Spinal cord (tissue), 10 donors: ENCODE measurements around the gene MKS1. TPM values are rescaled to one million over a fixed set of nuclear protein-coding genes. Genes with fewer than 3 reads are reported as not detected.

Source experiments
- DNase-seq, 6 donors: peaks; one replicate each; pipeline versions ENCODE4 v3.0.0 to v3.0.0-alpha.2; 2013 to 2015; ENCODE audit warnings: low spot score in 6 of 6, low read depth in 4 of 6
- H3K27ac ChIP-seq: one replicate; pipeline ENCODE4 v1.5.1; 2013; ENCODE audit warnings: low read depth, low read length, control low read depth
- H3K27me3 ChIP-seq: one replicate; pipeline ENCODE4 v1.6.1; 2013; ENCODE audit warnings: low read length; ENCODE audit not compliant: control insufficient read depth, insufficient read depth
- H3K36me3 ChIP-seq: one replicate; pipeline ENCODE4 v1.6.1; 2013; ENCODE audit warnings: low read length; ENCODE audit not compliant: control insufficient read depth, insufficient read depth
- H3K4me1 ChIP-seq: one replicate; pipeline ENCODE4 v1.6.1; 2013; ENCODE audit warnings: low read length; ENCODE audit not compliant: control insufficient read depth, insufficient read depth
- H3K4me3 ChIP-seq: one replicate; pipeline ENCODE4 v1.5.1; 2013; ENCODE audit warnings: low read depth, low read length, control low read depth
- H3K9me3 ChIP-seq: one replicate; pipeline ENCODE4 v1.6.1; 2013; ENCODE audit warnings: low read length; ENCODE audit not compliant: control insufficient read depth, insufficient read depth
- WGBS: methylation state at CpG from one replicate; pipeline ENCODE4 v1.1.5; 2013; ENCODE audit warnings: missing lambda C conversion rate; ENCODE audit not compliant: insufficient coverage; 5-methylcytosine and 5-hydroxymethylcytosine counted together
- long read RNA-seq, 4 donors: transcript quantifications; one replicate each; lab custom pipeline, GENCODE V29; 2026
- polyA plus RNA-seq, 2 donors: library from polyadenylated mRNA; unstranded; fragments of 120-200 nt; gene quantifications; one replicate each; pipeline ENCODE4 v1.2.1, GENCODE V29; 2013; ENCODE audit not compliant: insufficient read length in 2 of 2
- total RNA-seq, 2 donors: library from RNA; depleted of rRNA in 1 of 2; stranded (reverse); fragments of 120-200 nt in 1 of 2; fragments of >200 nt in 1 of 2; gene quantifications; one replicate each; pipeline versions ENCODE4 v1.2.3 to v1.2.4, GENCODE V29; 2013 to 2014
- donor health status: healthy.

The MKS1 gene
- total RNA-seq (10 to 100 TPM; 15.8 to 23.7 TPM), polyA plus RNA-seq (10 to 100 TPM; 26.7 to 29.0 TPM)
- long read RNA-seq, donor 1, partial matches to known transcripts = 0 of 4 reads
- long read RNA-seq, donor 1, other reads (novel, unspliced or antisense) = 0 of 4 reads
- long read RNA-seq, donor 2, partial matches to known transcripts = 0 of 1 reads
- long read RNA-seq, donor 2, other reads (novel, unspliced or antisense) = 0 of 1 reads
- long read RNA-seq, donor 3, partial matches to known transcripts = 0 of 2 reads
- long read RNA-seq, donor 3, other reads (novel, unspliced or antisense) = 0 of 2 reads
- long read RNA-seq, donor 4, partial matches to known transcripts = 0 of 5 reads
- long read RNA-seq, donor 4, other reads (novel, unspliced or antisense) = 0 of 5 reads

DNA sequence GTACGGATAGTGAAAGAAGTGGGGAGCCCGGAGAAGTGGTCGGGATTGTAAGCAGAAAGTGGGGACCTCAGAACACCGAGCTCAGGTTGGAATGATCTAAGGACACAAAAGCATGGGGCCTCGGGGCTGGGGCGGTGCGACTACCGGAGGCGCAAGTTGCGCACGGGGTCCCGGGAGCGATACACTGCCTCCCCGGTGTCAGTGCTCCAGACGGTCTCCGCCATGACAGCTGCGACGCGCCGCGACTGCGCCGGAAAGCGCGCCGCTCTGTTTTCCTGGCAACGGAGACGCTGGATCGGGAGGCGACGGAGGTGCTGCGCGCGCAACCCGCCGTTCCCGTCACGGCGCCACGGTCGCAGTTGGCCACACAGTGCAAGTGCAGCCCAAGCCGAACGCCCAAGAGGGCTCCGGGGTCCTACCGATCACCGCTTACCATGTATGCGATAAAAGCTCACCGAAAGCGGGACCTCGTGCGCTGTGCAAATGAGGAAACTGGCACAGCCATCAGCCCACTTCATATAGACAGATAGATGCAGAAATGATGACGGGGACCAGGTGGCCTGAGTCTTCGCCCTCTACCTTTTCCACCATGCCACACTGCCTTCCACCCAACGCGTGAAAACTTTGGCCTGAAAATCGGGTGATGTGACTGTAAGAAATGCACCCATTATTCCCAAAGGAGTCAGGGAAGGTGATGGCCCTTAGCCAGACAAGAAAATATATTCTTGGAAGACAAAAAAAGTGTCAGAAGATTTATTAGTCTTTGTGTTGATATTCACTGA is at the start of gene MKS1:
MKS1 (minus strand) TSS at position 249 of the 782 bp plus-strand sequence; CDS start at position 224, 25 bp downstream.
- Histone ChIP-seq H3K4me3 (peak within 1 kb of the TSS; percentile 90), H3K9me3 (no peaks in the 10 kb centered on the region), H3K27ac (peak within 1 kb of the TSS; percentile 63), H3K4me1 (peaks cover 9% of the 10 kb centered on the region), H3K36me3 (peaks cover 11% of the 10 kb centered on the region), H3K27me3 (no peaks in the 10 kb centered on the region)
- whole genome bisulfite sequencing = under 1% methylated on average over 45 of the region's 56 CpGs
- DNase-seq = peak; percentile 86 to 98 (median 90)

DNA sequence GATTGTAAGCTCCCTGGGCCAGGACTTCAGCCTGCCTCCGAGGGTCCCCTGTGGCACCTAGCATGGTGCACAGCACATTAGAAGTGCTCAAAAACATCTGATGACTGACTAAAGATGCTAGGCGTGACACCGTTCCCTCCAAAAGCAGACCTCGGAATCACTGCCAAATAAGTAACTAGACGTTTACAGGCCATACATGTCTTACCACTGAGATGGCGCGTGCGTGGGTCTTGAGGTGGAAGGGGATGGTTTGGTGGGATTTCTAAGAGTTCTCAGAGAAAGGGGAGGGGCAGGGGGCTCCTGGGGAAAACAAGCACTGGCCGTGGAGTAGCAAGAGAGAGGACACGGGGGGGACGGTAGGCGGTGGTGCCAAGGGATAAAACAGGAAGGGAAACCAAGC is 49.3 kb upstream of the MKS1 start:
- Histone ChIP-seq H3K4me1 (no peaks in the 10 kb centered on the region), H3K9me3 (no peaks in the 10 kb centered on the region), H3K4me3 (no peak overlapping the region), H3K27me3 (peaks cover 10% of the 10 kb centered on the region), H3K36me3 (no peaks in the 10 kb centered on the region), H3K27ac (no peak overlapping the region)
- WGBS = 91% methylated on average over 8 of the region's 12 CpGs
- no peak for DNase-seq

- Histone ChIP-seq H3K27ac (no peak overlapping the region), H3K36me3 (no peaks in the 10 kb centered on the region), H3K4me1 (no peaks in the 10 kb centered on the region), H3K27me3 (peaks cover 10% of the 10 kb centered on the region), H3K4me3 (no peak overlapping the region), H3K9me3 (no peaks in the 10 kb centered on the region)
- DNase-seq = no peak
- 90% methylated on average over 21 of the region's 22 CpGs for WGBS
These were observed 48.6 kb upstream of the MKS1 start for GRCh38 chr17:58267347-58268324.

DNA sequence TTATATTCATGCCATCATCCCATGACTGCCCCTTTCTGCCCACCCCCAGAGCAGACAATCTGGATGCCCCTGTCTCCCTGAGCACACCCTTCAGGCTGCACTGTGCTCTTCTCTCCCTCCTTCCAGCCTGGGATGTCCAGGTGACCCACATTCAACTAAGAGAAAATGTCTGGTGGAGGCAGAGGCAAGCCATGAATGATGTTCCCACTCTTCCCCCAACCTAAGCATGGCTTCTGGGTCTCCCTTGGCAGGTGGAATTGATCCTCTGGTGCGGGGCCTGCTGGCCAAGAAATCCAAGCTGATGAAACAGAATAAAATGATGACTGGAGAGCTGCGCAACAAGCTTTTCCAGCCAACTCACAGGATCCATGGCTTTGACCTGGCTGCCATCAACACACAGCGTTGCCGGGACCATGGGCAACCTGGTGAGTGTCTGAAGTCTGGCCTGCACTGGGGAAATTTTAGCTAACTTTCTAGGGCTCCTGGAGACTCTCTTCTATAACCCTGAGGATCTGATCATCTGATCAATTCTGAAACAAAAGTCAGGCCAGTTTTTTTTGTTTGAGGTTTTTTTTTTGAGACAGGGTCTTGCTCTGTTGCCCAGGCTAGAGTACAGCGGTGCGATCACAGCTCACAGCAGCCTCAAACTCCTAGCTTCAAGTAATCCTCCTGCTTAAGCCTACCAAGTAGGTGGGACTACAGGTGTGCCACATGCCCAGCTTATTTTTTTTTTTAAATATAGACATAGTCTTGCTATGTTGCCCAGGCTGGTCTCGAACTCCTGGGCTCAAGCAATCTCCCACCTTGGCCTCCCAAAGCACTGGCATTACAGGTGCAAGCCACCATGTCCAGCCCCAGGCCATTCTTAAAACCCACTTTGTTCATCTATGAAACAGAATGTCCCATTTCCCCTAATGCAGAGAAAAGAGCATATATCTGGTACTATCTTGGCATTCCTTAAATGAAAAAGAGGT is 47.1 kb upstream of the MKS1 start:
- WGBS = 100% methylated on average over 3 of the region's 7 CpGs
- no peak for DNase-seq
- Histone ChIP-seq H3K9me3 (no peaks in the 10 kb centered on the region), H3K27me3 (peaks cover 14% of the 10 kb centered on the region), H3K4me1 (no peaks in the 10 kb centered on the region), H3K4me3 (no peak overlapping the region), H3K27ac (no peak overlapping the region), H3K36me3 (no peaks in the 10 kb centered on the region)

DNA sequence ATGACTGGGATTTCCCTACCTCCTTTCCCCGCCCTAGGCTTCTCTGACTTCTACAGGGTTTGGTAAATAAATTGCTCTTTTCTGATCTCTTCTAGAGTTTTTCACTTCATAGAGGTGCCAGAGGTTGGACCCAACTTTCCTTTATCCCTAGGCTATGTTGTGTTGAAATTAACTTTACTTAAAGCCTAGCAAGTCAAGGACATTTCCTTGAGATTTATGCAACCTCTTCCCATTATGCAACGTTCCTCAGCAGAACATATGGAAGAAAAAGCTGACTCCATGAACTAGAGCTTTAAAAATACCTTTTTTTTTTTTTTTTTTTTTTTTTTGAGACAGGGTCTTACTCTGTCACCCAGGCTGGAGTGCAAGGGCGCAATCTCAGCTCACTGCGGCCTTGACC is 46.2 kb upstream of the MKS1 start:
- WGBS = 96% methylated on average over 2 of the region's 4 CpGs
- Histone ChIP-seq H3K27ac (no peak overlapping the region), H3K4me1 (no peaks in the 10 kb centered on the region), H3K36me3 (no peaks in the 10 kb centered on the region), H3K27me3 (peaks cover 14% of the 10 kb centered on the region), H3K4me3 (no peak overlapping the region), H3K9me3 (no peaks in the 10 kb centered on the region)
- no peak for DNase-seq

- Histone ChIP-seq H3K27ac (no peak overlapping the region), H3K9me3 (no peaks in the 10 kb centered on the region), H3K36me3 (no peaks in the 10 kb centered on the region), H3K27me3 (peaks cover 17% of the 10 kb centered on the region), H3K4me1 (no peaks in the 10 kb centered on the region), H3K4me3 (no peak overlapping the region)
- no peak for DNase-seq
- no CpG with 5 or more reads among the region's 6 CpGs for WGBS
These were observed 45.5 kb upstream of the MKS1 start for GRCh38 chr17:58264407-58265103.

DNA sequence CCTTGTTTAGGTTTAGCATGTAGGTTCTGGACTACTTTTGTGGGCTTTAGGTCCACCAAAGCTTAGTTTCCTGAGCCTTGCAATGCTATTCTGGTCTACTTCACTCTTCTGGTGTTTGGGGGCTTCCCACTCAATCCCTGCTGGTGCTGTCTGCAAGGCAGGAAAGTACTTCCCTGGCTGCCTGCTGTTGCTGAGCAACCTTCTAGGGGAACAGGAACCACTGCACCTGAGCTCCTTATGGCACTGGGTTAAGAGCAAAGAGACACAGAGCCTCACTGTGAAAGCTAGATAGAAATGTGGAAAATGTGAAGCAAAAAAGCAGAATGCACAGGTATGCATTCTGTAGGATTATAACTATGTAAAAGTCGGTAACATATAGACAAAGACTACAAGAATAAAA is 44.7 kb upstream of the MKS1 start:
- H3K9me3 ChIP-seq = no peaks in the 10 kb centered on the region
- H3K4me1 ChIP-seq = no peaks in the 10 kb centered on the region
- H3K27ac ChIP-seq = no peak overlapping the region
- DNase-seq = no peak
- no peaks in the 10 kb centered on the region for H3K36me3 ChIP-seq
- no CpG with 5 or more reads among the region's 1 CpG for WGBS
- peaks cover 17% of the 10 kb centered on the region for H3K27me3 ChIP-seq
- H3K4me3 ChIP-seq = no peak overlapping the region

DNA sequence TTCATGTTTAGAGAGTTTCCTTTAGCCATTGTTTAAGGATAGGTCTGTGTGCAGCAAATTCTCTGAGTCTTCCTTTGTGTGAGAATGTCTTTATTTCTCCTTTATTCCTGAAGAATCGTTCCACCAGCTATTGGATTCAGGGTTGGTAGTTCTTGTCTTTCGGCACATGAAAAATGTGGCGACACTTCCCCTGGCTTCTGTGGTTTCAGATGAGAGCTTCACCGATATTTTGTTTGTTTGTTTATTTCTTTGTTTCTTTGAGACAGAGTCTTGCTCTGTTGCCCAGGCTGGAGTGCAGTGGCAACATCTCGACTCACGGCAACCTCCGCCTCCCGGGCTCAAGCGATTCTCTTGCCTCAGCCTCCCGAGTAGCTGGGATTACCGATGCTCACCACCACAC is 43.1 kb upstream of the MKS1 start:
- Histone ChIP-seq H3K27ac (no peak overlapping the region), H3K9me3 (no peaks in the 10 kb centered on the region), H3K27me3 (peaks cover 17% of the 10 kb centered on the region), H3K36me3 (no peaks in the 10 kb centered on the region), H3K4me1 (no peaks in the 10 kb centered on the region), H3K4me3 (no peak overlapping the region)
- WGBS = 100% methylated on average over 2 of the region's 11 CpGs
- no peak for DNase-seq
